GM19035 (cell line): ENCODE measurements around the gene SLC12A8.

Experiments
- ATAC-seq: cut with Tn5 transposase; IDR thresholded peaks from one replicate; pipeline ENCODE4 v1.9.1; 2021; ENCODE audit not compliant: unreplicated experiment

The SLC12A8 gene

DNA sequence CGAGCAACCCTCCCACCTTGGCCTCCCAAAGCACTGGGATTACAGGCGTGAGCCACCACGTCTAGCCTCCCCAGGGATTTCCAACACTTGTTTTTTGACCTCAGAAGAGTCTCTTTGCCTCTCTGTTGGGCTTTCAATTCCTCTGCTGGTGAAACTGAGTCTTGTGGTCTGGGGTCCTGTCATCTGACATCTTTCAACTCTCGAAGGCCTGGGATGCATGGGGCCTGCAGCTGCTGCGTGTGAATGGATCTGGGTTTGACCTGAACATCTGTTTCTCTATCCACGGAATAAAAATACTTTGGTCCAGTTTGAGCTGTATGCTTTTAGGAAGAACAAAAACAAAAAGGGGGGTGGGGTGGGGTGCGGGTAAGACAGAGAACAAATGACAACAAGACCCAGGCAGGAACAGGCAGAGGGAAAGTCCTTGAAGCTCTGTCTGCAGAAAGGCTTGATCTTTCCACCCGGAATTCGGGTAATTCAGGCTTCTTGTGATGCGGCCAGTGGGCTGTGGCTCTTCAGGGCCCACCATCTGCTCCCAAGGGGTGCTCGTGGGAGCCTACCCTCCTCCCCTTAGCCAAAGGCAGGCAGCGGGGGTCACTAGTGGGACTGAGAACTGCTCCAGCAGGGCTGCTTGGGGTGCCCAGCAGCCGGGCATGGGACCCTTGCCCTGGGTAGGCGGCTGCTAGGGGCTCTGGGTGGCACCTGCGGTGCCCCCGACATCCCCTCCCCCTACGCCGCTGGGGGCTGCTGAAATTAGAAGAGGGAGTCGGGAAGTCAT, 71.5 kb downstream of the SLC12A8 start:
- peak; percentile 0 for ATAC-seq

DNA sequence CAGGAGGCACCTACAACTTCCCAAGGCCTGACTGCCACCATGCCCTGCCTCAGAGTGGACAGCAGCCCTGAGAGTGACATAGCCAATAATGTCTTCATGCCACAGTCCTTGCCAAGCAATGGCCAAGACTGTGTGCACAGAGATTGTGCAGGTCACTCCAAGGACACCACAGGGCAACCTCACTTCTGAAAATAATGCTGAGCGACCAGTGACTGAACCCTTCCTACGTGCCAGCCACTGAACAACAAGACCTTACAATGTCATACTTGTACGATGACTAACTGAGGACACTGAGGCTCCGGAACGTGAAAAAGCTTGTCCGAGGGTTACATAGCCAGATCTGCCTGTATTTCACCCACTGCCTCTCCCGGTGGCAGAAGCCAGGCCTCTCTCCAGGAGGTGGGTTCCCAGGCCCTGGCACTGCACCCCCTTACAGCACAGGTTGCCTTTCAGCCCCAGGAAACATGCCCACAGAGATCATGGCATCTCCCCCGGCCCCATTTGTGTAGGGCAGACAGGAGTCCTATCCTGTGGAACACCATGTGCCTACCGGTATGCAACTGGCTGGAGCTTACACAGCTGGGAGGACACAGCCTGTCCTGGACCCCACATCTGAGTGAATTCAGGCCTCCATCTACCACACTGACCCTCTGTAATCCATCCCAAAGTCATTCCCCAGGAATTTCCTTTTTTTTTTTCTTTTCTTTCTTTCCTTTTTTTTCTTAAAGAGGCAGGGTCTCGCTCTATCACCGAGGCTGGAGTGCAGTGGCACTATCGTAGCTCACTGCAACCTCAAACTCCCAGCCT, 72.3 kb downstream of the SLC12A8 start:
- no peak for ATAC-seq

DNA sequence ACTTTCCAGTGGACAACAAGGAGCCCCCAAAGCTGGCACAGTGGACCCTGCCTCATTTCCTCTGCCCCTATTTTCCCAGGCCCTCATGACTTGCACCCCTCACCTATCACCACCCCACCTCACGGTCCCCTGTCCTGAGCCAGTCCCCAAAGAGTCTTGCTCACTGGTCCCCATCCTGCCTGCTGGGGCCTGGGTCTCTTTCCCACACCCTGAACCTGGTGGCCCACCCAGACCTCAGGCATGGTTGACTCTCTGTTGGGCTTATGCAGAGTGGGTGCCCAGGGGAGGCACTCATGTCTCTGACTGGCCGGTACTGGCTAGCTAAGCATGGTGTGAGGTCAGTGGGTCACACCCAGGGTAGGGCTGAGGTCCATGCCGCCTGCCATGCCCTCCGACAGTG, 73.2 kb downstream of the SLC12A8 start:
- ATAC-seq = no peak

DNA sequence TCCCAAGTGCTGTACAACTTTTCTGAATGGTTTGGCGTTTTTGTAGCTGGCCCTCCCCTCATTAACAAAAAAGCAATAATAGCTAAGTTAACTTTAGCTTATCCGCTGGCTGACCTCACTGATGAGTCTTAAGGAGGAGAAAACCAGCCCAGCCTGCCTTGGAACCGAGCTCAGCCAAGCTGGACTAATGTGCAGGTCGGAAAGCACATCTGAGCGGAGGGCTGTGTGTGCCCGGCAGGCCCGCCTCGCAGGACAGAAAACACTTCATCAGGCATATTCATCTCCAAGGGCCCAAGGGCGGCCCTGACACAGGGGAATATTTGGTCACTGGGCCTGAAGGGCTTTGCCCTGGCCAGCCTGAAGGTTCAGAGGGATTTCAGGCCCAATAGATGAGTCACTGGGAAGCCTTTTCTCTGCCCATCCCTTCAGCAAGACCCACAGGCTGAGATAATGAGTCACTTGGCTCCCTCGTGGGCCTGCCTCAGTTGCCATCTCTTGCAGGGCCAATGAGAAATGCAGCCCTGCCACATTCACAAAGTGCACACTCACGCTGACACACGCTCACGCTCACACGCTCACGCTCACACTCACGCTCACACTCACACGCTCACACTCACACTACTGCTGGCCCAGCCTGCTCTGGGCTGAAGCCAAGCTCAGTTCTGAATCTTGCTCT, 75.1 kb downstream of the SLC12A8 start:
- no peak for ATAC-seq

DNA sequence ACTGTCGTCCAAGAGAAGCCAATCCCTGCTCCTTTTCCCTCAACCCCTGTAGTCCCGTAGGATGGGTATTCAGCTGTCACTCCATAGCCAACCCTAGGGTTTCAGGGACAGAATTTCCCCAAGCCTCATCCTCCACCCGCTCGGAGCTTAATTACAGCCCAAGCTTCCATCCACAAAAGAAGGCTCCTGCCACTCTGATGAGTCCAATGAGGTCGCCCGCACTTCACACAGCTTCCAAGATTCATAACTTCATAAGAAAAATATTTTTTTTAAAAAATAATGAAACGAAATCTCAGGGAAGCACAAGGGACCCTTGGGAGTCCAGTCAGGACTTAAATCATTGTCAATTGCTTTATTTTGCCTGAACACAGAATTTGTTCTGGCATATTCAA, 75.6 kb downstream of the SLC12A8 start:
- no peak for ATAC-seq

DNA sequence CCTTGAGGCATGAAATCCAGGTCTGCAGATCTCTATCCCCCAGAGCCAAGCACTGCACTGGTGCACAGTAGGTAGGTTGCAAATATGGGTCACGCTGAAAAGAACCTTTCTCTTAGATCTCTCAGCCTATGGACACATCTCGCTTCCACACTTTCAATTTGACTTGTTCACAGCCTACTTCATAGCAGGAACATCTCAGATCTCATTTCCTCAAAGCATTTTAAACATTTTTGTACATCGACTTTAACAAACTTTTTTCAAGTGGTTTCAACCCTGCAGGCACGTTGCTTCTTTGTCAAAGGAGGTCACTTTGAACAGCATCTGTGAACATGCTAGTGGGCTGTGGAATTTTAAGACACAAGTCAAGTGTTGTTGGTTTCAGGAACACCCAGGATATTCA, 76.0 kb downstream of the SLC12A8 start:
- ATAC-seq = no peak

DNA sequence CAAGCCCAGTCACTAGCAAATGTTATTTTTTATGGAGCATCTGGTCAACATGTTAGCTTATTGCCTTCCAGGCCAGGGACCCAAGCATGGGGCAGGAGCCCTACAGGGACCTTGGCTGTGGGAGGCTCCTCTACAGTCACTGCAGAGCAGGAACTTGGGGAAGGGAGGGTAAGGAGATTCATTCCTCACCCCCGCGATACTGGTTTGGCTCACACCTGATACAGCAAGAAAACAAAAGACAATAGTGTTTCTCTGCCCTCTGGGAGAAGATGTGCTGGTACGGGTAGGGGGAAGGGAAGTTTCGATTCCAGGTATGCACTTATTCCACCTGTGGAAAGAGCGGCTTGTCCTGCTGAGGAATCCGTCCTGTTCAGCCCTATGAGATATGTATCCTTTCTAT, 77.6 kb downstream of the SLC12A8 start:
- no peak for ATAC-seq

DNA sequence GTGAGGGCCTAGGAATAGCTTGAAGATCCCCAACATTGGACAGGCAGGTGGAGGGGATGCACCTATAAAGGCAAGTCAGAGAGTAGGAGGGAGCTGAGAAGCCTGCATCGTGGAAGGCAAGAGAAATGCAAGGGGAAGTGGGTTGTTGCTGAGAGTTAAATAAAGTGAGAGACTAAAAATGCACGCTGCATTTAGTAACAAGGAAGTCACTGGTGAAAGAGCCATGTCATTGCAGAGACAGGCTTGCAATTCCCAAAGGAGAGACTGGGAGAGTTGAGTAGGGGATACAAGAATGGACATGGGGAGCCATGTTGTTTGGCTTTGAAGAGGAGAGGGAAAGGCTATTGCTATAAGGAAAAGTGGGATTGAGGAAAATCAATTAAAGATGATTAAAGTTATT, 79.7 kb downstream of the SLC12A8 start:
- ATAC-seq = no peak

DNA sequence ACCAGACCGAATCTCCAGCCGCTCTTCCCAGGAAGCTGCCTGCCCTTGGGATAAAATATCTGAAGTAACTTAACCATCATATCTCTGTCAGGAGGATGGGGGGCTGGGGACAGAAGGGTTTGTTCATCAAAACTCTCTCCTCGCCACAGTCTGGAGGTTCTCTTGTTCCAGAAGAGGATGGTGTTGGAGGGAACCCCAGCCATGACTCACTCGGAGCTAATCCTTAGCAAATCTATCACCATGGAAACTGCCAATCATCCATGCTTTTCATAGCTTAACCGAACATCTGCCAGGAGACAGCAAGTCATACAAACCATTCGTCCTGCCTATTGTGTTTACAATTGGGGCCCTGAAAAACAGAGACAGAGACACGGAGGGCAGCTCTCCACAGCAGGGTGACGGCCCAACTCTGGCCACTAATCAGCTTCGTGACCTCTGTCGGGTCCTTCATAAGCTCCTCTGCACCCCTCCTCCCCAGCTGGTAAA, 83.0 kb downstream of the SLC12A8 start:
- no peak for ATAC-seq

DNA sequence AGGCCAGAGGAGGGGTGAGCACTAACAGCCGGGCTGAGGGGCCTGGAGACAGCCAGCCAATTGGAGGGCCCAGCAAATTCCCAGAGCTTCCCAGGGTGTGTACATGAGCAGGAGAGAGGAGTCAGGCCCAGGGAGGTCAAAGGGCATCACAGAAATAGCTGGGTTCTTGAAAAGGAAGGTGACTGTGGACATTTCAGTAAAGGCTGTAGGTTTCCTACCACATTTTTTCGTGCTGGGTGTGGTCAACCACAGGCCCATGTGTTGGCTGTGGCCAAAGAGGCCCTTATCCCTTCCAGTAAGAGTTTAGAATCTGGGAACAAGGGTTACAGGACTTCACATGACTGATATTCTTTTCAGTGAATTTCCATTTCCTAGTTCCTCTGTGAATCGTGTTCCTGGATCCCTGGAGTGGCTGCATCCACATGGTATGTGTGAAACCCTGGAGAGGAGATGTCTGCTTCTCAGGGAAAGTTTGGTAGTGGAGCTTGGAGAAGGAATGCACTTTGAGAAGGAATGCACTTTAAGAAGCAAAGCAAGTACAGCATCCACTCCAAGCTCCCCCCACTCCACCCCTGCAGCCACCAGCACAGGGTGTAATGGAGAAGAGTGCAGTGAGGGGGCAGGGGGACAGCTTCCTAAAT, 83.6 kb downstream of the SLC12A8 start:
- ATAC-seq = no peak

DNA sequence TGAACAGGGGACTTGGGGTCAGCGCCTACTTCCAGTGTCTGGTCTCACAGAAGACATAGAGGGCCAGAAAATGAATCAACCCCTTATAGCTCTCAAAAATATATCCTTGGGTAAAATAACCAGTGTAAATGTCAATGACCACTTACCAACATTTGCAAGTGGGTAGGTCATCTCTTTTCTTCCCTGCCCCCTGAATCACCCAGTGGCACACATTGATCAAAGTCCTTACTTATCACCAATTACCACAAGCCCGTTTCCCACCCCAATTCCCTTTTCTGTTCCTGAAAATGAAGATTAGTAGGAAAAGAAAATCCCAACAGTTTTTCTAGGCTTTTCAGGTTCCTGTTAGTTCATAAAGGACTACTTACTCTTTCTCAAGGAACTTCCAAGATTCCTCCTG, 86.2 kb downstream of the SLC12A8 start:
- ATAC-seq = no peak

DNA sequence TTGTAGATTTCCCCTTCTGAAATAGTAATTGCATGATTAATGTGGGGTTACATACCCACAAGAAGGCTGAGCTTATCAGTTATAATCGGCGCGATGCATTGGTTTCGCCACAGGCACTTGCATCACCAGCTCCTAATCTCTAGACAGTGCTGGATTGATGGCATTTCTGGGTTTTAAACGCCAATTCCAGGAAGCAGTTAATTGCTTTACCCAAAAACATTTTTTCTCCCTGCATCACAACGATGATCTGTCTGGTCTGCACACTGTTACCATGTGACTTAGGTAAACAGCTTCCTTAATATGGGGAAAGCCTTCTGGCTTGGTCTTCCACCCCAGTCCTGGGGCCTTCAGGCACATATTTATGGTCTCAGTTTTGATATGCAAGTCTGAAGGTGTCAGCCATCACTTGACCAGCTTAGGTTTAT, 86.7 kb downstream of the SLC12A8 start:
- ATAC-seq = no peak

DNA sequence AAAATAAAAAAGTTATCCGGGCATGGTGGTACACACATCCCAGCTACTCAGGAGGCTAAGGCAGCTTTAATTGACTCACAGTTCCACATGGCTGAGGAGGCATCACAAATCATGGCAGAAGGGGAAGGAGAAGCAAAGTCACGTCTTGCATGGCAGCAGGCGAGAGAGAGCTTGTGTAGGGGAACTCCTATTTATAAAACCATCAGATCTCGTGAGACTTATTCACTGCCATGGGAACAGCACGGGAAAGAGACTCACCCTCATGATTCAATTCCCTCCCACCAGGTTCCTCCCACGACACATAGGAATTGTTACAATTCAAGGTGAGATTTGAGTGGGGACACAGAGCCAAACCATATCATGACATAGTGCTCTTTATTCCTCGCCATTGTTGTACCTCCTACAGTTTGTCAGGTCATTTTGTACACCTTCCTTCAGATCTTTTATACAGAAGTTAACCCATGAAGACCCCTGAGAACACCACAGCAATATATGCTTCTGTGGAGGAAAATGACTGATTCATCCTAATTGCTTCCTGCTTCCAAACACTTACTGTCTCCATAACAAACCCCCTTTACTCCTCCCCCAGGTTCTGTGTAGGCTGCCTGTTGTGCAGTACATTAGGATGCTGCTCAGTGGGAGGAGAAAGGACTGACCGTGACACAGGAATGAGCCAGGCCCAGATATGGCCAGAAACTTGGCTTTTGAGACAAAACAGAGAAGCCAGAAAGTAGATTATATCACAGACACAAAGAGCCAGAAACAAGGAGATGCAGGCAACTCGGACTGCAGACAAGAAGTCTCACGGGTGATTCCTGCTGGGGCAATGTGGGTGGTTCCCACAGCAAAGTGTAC, 88.9 kb downstream of the SLC12A8 start:
- ATAC-seq = no peak

DNA sequence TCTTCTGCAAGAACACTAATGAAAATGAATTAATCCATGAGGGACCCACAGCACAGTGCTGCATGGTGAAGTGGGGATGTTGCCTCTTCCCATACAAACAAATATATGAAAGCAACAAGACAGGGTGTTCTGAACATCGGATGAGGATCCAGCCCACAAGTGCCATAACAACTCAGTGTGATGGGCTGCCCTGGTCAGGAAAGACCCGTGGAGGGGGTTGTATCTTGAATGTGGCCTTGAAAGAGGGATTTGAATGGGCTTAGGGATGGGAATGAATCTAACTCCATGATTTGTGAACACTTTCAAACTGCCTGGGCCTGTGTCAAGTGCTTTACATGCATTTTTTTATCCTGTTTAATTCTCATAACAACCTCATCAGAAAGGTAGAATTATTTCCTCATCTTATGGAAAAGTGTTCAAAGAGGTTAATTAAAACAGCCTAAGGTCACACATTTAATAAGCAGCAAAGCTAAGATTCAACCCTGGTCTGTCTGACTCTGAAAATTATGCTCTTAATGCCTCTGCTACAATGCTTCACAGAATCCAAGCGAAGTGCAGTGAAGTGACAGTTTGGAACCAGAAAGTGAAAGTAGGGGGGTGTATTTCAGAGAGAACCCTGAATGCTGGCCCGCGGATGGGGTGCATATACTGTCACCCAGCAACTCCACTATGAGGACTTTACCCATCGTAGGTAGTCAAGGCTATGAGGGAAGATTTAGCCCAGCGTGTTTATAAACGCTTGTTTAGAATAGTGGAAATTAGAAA, 91.1 kb downstream of the SLC12A8 start:
- no peak for ATAC-seq

DNA sequence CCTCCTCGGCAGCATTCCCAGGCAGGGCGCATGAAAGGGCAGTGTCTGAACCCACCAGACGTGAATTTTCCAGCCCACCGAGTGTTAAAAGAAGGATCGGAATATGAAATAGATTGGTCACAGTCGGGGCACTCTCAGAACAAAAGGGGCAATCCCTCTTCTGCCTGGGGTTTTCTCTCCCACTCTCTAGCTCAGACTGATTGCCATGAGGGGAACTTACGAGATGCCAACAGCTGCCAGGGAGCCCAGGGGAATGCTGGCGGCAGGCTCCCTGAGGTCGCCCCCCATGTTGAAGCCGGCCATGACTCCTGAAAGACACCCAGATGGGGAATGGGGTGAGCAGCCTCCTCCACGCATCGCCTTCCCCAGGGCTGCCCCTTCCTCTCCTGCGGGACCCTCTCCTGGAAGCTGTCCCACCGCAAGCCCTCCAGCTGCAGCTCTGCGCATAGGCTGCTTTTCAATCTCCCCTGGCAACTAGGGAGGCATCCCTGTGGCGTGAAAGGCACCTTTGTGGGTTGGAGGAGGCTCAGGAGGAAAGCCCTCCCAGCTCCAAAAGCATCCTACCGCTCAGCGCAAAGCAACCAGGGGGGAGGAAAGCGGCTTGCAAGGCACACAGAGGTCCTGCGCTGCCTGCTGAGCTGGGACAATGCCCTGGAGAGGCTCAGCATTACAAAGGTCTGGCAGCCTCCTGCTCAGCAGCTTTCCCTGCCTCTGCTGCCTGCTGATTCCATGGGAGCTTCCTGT, 92.0 kb downstream of the SLC12A8 start:
- ATAC-seq = no peak

DNA sequence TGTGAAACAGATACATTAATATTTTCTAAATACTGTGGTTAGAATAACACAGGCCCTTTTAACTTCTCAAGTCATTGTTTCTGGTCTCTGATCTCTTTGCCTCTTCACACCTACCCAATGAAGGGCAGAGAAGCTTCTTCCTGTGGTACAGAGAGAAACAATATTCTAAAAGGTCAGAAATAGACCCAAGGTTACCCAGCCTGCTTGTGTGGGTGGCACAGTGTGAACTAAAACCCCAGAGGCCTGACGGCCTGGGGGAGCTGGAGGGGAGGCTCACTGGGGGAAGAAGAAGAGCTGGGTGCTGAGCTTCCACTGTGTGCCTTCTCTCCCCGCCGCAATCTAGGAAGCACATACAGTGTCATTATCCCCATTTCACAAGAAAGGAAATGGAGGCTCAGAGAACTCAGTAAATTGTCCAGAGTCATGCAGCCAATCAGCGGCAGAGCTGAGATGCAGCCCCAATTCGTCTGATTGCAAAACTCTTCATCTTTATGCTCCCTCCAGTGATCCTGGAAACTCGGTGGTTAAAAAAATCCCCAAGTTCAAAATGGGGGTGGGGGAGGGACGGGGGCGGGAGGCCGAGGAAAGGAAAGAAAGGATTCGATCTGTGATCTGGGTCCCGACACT, 92.7 kb downstream of the SLC12A8 start:
- peak; percentile 74 for ATAC-seq

DNA sequence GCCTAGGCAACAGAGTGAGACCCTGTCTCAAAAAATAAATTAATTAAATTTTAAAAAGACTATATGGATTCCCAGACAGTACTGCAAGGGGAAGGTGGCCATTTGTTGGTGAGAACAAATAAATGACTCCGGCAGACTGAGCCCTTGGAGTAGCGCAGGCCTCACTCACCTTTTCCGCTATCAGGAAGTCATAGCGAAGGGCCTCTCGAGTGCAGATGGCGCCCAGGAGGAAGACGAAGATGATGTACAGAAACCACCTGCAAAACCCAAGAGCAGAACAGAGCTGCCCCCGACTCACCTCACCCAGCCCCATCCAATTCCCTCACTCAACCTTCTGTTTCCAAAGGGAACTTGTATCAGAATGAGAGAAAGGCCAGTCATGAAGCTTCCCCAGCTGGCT, 93.9 kb downstream of the SLC12A8 start:
- ATAC-seq = no peak

DNA sequence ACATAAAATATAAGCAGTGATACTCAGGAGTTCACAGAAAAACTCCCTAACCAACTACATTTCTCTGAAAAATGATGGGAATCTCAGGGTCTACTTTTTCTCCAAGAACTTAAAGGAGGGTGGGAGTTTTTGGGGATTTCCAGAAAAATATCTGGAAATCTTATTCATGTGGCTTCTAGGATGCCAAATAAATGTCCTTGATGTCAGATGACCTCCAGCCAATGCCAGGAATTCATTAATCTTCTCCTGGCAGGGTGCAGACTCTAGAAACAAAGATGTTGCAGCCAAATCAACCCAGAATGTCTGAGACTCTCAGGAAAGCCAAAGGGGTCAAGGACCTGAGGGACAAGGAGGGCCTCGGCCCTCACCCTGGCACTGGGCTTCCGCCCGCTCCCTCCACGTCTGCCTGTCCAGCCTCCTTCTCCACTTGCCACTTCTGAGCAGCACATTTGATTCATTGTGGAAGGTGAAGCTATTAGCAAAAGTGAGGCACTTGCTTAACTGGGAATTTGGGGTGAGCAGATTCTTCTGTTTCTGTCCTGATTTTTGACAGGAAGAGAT, 94.8 kb downstream of the SLC12A8 start:
- ATAC-seq = no peak
